PFSK-1 (cell line): ENCODE results near the gene SDK1.

ENCODE experiments used
- FOXP2 ChIP-seq: optimal IDR thresholded peaks from 2 replicates; pipeline ENCODE3; 2011; ENCODE audit warnings: borderline replicate concordance, control low read depth, inconsistent platforms; ENCODE audit not compliant: insufficient read depth; ENCODE audit errors: extremely low read length, extremely low read depth
- POLR2AphosphoS5 ChIP-seq: IDR thresholded peaks from 2 replicates; pipeline ENCODE4 v1.6.1; 2012; ENCODE audit warnings: low read depth, mild to moderate bottlenecking, control low read depth, low read length, moderate library complexity
- SIN3A ChIP-seq: IDR thresholded peaks from 2 replicates; pipeline ENCODE4 v1.6.1; 2012; ENCODE audit warnings: mild to moderate bottlenecking, low read length, moderate library complexity, borderline replicate concordance; ENCODE audit not compliant: insufficient read depth
- TAF1 ChIP-seq: IDR thresholded peaks from 2 replicates; pipeline ENCODE4 v1.6.1; 2012; ENCODE audit warnings: low read length, control low read depth, borderline replicate concordance; ENCODE audit not compliant: insufficient read depth
- TF ChIP-seq, protein P1 (sequence below), 2 experiments: IDR thresholded peaks; 2 replicates each; pipeline versions ENCODE4 v1.6.1 to v1.8.0; 2011 to 2012; ENCODE audit warnings: low read depth in 2 of 2, low read length in 2 of 2, control low read depth in 1 of 2, inconsistent platforms in 1 of 2, mild to moderate bottlenecking in 1 of 2, moderate library complexity in 1 of 2; ENCODE audit not compliant: insufficient read depth in 1 of 2

The SDK1 gene

DNA sequence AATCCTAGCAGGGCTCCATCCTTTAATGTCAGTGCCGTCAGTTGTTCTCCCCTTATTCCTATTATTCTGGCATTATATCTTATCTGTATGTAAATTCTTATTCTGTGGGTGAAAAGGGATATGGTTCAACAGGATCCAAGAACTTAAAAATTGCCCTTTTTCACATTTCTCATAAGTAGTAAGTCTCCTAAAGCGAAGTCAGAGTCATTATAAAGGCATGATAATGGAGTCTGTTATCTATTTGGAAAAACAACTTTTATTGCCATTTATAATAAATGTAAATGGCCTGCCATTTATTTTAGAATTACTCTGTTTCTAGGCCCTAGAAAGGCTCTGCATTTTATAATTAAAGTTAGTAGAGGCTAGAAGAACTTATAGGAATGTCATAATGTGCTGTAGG is 31.3 kb downstream of the SDK1 start:
- TF ChIP-seq SIN3A (no peak), FOXP2 (no peak), POLR2AphosphoS5 (no peak), TAF1 (no peak)
- TF ChIP-seq, protein P1, sequence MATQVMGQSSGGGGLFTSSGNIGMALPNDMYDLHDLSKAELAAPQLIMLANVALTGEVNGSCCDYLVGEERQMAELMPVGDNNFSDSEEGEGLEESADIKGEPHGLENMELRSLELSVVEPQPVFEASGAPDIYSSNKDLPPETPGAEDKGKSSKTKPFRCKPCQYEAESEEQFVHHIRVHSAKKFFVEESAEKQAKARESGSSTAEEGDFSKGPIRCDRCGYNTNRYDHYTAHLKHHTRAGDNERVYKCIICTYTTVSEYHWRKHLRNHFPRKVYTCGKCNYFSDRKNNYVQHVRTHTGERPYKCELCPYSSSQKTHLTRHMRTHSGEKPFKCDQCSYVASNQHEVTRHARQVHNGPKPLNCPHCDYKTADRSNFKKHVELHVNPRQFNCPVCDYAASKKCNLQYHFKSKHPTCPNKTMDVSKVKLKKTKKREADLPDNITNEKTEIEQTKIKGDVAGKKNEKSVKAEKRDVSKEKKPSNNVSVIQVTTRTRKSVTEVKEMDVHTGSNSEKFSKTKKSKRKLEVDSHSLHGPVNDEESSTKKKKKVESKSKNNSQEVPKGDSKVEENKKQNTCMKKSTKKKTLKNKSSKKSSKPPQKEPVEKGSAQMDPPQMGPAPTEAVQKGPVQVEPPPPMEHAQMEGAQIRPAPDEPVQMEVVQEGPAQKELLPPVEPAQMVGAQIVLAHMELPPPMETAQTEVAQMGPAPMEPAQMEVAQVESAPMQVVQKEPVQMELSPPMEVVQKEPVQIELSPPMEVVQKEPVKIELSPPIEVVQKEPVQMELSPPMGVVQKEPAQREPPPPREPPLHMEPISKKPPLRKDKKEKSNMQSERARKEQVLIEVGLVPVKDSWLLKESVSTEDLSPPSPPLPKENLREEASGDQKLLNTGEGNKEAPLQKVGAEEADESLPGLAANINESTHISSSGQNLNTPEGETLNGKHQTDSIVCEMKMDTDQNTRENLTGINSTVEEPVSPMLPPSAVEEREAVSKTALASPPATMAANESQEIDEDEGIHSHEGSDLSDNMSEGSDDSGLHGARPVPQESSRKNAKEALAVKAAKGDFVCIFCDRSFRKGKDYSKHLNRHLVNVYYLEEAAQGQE (IDR thresholded peaks at IDR 0.05; ENCODE audit: insufficient read depth in 1 of 2, low read depth in 2 of 2, low read length in 2 of 2) = no peak

DNA sequence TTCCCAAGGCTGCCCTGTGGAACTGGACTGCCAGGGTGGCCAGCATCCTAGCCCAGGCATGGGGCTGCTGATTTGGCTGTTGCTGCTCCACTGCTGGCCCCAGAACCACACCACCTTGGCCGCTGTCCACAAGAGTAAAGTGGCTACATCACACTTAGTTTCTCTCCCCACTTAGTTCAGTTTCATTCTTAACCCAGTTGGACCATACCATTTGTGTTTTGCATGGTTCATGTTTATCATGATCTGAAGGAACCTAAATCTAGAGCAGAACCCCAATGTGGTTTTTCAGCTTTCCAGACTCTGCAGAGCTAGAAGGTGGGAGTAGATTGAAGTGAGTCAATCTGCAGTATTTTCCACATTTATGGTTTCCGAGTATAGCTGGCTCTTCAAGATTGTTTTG is 32.8 kb downstream of the SDK1 start:
- no peak for TF ChIP-seq SIN3A
- TF ChIP-seq POLR2AphosphoS5 = no peak
- no peak for TF ChIP-seq FOXP2
- TF ChIP-seq, protein P1 (IDR thresholded peaks at IDR 0.05; ENCODE audit: insufficient read depth in 1 of 2, low read depth in 2 of 2, low read length in 2 of 2) = no peak
- TF ChIP-seq TAF1 = no peak

DNA sequence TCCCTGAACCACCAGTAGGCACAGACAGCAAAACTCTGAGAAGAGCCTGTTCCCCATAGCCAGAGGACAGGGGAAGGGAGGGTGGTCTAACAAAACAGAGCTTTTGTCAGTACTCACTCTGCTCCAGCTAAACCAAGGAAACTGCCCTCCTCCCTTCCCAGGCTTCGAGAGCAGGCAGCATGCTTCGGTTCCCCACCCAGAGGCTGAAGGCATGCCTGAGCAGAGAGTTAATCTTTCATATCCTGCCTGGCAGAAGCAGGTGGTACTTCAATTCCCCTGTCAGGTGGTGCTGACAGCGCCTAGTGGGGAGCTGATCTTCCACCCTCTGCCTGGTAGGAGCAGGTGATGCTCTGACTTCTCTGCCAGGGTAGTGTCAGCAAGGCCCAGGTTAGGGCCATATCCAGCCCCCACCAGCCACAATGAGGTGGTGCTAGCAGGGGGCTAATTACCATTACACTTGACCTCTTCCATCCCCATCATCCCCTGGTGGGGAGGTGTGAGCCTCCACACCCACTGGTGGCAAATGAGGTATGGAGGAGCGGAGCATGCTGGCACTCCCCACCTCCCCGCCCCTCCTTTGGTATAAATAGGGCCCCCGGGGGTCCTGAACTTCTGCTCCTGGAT is 35.1 kb downstream of the SDK1 start:
- no peak for TF ChIP-seq POLR2AphosphoS5
- TF ChIP-seq FOXP2 = no peak
- no peak for TF ChIP-seq SIN3A
- TF ChIP-seq TAF1 = no peak
- TF ChIP-seq, protein P1 (IDR thresholded peaks at IDR 0.05; ENCODE audit: insufficient read depth in 1 of 2, low read depth in 2 of 2, low read length in 2 of 2) = no peak

DNA sequence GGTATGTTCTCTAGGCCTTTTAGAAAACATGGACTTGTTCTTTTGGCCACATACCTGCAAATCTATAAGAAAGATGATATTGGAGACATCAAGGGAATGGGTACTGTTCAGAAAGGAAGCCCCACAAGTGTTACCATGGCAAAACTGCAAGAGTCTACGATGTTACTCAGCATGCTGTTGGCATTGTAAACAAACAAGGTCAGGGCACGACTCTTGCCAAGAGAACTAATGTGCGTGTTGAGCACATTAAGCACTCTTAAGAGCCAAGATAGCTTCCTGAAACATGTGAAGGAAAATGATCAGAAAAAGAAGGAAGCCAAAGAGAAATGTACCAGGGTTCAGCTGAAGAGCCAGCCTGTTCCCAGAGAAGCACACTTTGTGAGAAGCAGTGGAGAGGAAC is 37.1 kb downstream of the SDK1 start:
- TF ChIP-seq POLR2AphosphoS5 = no peak
- TF ChIP-seq TAF1 = no peak
- TF ChIP-seq, protein P1 (IDR thresholded peaks at IDR 0.05; ENCODE audit: insufficient read depth in 1 of 2, low read depth in 2 of 2, low read length in 2 of 2) = no peak
- TF ChIP-seq SIN3A = no peak
- TF ChIP-seq FOXP2 = no peak
